AG10803 (cell line): ENCODE results near the gene GAS2.

Experiments used
- DNase-seq: peaks from one replicate; pipeline ENCODE4 v3.0.0; 2010; ENCODE audit warnings: low read depth
- H3K4me3 ChIP-seq: 2 replicates; pipeline ENCODE4 v1.5.1; 2011; ENCODE audit warnings: mild to moderate bottlenecking, low read length, control low read depth
- CTCF ChIP-seq: conservative IDR thresholded peaks from 2 replicates; pipeline ENCODE4 v1.5.1; 2011; ENCODE audit warnings: mild to moderate bottlenecking, low read length, control low read depth, inconsistent platforms

The GAS2 gene

GRCh38 chr11:22768281-22768680, 101.9 kb downstream of the GAS2 start:
- TF ChIP-seq CTCF, result no peak
- no peak overlapping the region for H3K4me3 ChIP-seq
- no peak for DNase-seq

GRCh38 chr11:22769081-22769480, 102.7 kb downstream of the GAS2 start:
- no peak for TF ChIP-seq CTCF
- DNase-seq, result no peak
- no peak overlapping the region for H3K4me3 ChIP-seq

GRCh38 chr11:22774716-22775115, 108.3 kb downstream of the GAS2 start:
- no peak overlapping the region for H3K4me3 ChIP-seq
- no peak for DNase-seq
- no peak for TF ChIP-seq CTCF

- no peak for DNase-seq
- TF ChIP-seq CTCF, result no peak
- no peak overlapping the region for H3K4me3 ChIP-seq
Observed at GRCh38 chr11:22775248-22775647, 108.8 kb downstream of the GAS2 start.

- no peak for DNase-seq
- no peak overlapping the region for H3K4me3 ChIP-seq
- TF ChIP-seq CTCF, result no peak
Observed at GRCh38 chr11:22778642-22779041, 112.2 kb downstream of the GAS2 start.

- no peak overlapping the region for H3K4me3 ChIP-seq
- no peak for TF ChIP-seq CTCF
- DNase-seq, result no peak
Observed at GRCh38 chr11:22779850-22780249, 113.4 kb downstream of the GAS2 start.

GRCh38 chr11:22780952-22781593, 114.7 kb downstream of the GAS2 start:
- no peak for DNase-seq
- no peak for TF ChIP-seq CTCF
- no peak overlapping the region for H3K4me3 ChIP-seq
